WTC11 (cell line): ENCODE measurements around the gene BBOF1. TPM values are rescaled to one million over a fixed set of nuclear protein-coding genes. Genes with fewer than 3 reads are reported as not detected.
"Not testable (repeated sequence)": the region's sequence is repeated elsewhere in the genome, so short reads cannot be mapped to it uniquely, and the experiment has no call there.

Experiments used
- ATAC-seq: fragments of 200-7000 bp; cut with Tn5 transposase; 2 replicates; pipeline ENCODE4 v1.10.0; 2021; ENCODE audit warnings: mild to moderate bottlenecking, moderate library complexity
- CTCF ChIA-PET: fragments of 300-600 bp; sonication (Branson Sonifier 250); formaldehyde crosslinking; loops from one replicate; lab custom pipeline; 2021; ENCODE audit warnings: antibody characterized with exemption; lab: Charles Lee
- POLR2A ChIA-PET: fragments of 350-600 bp; sonication (Branson Sonifier 250); formaldehyde crosslinking; loops from one replicate; lab custom pipeline; 2021; ENCODE audit warnings: antibody characterized with exemption; lab: Charles Lee
- DNase-seq: peaks from one replicate; pipeline ENCODE4 v3.0.0; 2021; ENCODE audit warnings: low spot score
- H3K27ac Mint-ChIP-seq: 2 replicates; pipeline ENCODE4 v1.8.0; 2021; ENCODE audit warnings: mixed read lengths
- H3K27me3 Mint-ChIP-seq: 2 replicates; pipeline ENCODE4 v1.8.0; 2021; ENCODE audit warnings: low read depth, mild to moderate bottlenecking, moderate library complexity, mixed read lengths
- H3K36me3 Mint-ChIP-seq: 2 replicates; pipeline ENCODE4 v1.8.0; 2021; ENCODE audit warnings: mixed read lengths
- H3K4me1 Mint-ChIP-seq: 2 replicates; pipeline ENCODE4 v1.8.0; 2022; ENCODE audit warnings: mixed read lengths
- H3K4me3 Mint-ChIP-seq: 2 replicates; pipeline ENCODE4 v1.8.0; 2021; ENCODE audit warnings: mild to moderate bottlenecking, moderate library complexity, mixed read lengths
- H3K9me3 Mint-ChIP-seq: 2 replicates; pipeline ENCODE4 v1.8.0; 2021; ENCODE audit warnings: mixed read lengths
- ATF6 ChIP-seq: sonication (generic); formaldehyde crosslinking; IDR thresholded peaks from 2 replicates; pipeline ENCODE4 v1.8.1; 2023; ENCODE audit warnings: mild to moderate bottlenecking, missing genetic modification reagents
- CTCF ChIP-seq: fragments of 200-600 bp; IDR thresholded peaks from 2 replicates; pipeline ENCODE4 v1.8.0; 2022; ENCODE audit warnings: antibody characterized with exemption
- ETV6 ChIP-seq: sonication (generic); formaldehyde crosslinking; IDR thresholded peaks from 2 replicates; pipeline ENCODE4 v1.8.1; 2022; ENCODE audit warnings: mild to moderate bottlenecking, missing genetic modification reagents
- GTF2I ChIP-seq: fragments of 250-450 bp; sonication (Bioruptor Pico); conservative IDR thresholded peaks from 2 replicates; pipeline ENCODE4 v1.4.0; 2021; ENCODE audit warnings: mild to moderate bottlenecking
- NFE2L1 ChIP-seq: sonication (generic); formaldehyde crosslinking; IDR thresholded peaks from 2 replicates; pipeline ENCODE4 v1.8.1; 2023; ENCODE audit warnings: missing genetic modification reagents
- TEAD1 ChIP-seq: sonication (generic); formaldehyde crosslinking; IDR thresholded peaks from 2 replicates; pipeline ENCODE4 v1.8.0; 2022; ENCODE audit warnings: mild to moderate bottlenecking, missing genetic modification reagents
- TP53 ChIP-seq: sonication (generic); formaldehyde crosslinking; IDR thresholded peaks from 2 replicates; pipeline ENCODE4 v1.8.1; 2023; ENCODE audit warnings: mild to moderate bottlenecking, missing genetic modification reagents
- USF2 ChIP-seq: sonication (generic); formaldehyde crosslinking; IDR thresholded peaks from 2 replicates; pipeline ENCODE4 v1.8.1; 2023; ENCODE audit warnings: mild to moderate bottlenecking, missing genetic modification reagents, moderate library complexity
- ZBTB43 ChIP-seq: sonication (generic); formaldehyde crosslinking; IDR thresholded peaks from 2 replicates; pipeline ENCODE4 v1.8.1; 2023; ENCODE audit warnings: mild to moderate bottlenecking, missing genetic modification reagents
- ZNF121 ChIP-seq: sonication (generic); formaldehyde crosslinking; IDR thresholded peaks from 2 replicates; pipeline ENCODE4 v1.8.0; 2023; ENCODE audit warnings: missing genetic modification reagents
- ZNF219 ChIP-seq: sonication (generic); formaldehyde crosslinking; IDR thresholded peaks from 2 replicates; pipeline ENCODE4 v1.8.0; 2023; ENCODE audit warnings: missing genetic modification reagents, mild to moderate bottlenecking, borderline replicate concordance
- ZNF512 ChIP-seq: sonication (generic); formaldehyde crosslinking; IDR thresholded peaks from 2 replicates; pipeline ENCODE4 v1.8.1; 2022; ENCODE audit warnings: missing genetic modification reagents, borderline replicate concordance
- total RNA-seq: library from RNA; stranded (reverse); gene quantifications from 3 replicates; pipeline ENCODE4 v1.2.3, GENCODE V29; 2021

The BBOF1 gene
- total RNA-seq, 1 experiment from 2014 or later: 0.98 TPM

GRCh38 chr14:74109369-74109768, 90.2 kb downstream of the BBOF1 start (continued):
- TF ChIP-seq ZNF512 (CRISPR knock-in tag): no peak
- TF ChIP-seq USF2 (CRISPR knock-in tag): no peak
- TF ChIP-seq ATF6: no peak
- no peak for TF ChIP-seq TEAD1 (CRISPR knock-in tag)
- no peak for TF ChIP-seq CTCF
- TF ChIP-seq ZNF219 (CRISPR knock-in tag): no peak
- no peak for TF ChIP-seq TP53 (CRISPR knock-in tag)
- no peak for TF ChIP-seq ZBTB43 (CRISPR knock-in tag)
- TF ChIP-seq ETV6: no peak
- TF ChIP-seq NFE2L1 (CRISPR knock-in tag): no peak

- ATAC-seq, H3K4me3 Mint-ChIP-seq, DNase-seq, H3K4me1 Mint-ChIP-seq, POLR2A ChIA-PET, H3K27me3 Mint-ChIP-seq, H3K27ac Mint-ChIP-seq: not testable (repeated sequence)
- H3K36me3 Mint-ChIP-seq: peaks cover 10% of the 10 kb centered on the region
- CTCF ChIA-PET: interaction anchor here (0.7 to 2.1 kb wide), 4 partner anchors 20 to 183 kb away, joined by 3 to 6 read pairs (median 3); no protein-coding TSS in a partner anchor
- TF ChIP-seq ZNF121 (peak; percentile 77; the same call in 1 of the 2 replicates), GTF2I (CRISPR knock-in tag) (0 out of 2 replicates have a peak, but pooled peaks have one; percentile 43)
- TF ChIP-seq, all 79 proteins: peak for 2; not testable (repeated sequence) for 77
- not testable (repeated sequence) for H3K9me3 Mint-ChIP-seq
Measured at GRCh38 chr14:74111395-74112216, 92.5 kb downstream of the BBOF1 start.

Other genes starting within 250 kb of the BBOF1 start
- 20.7 to 23.6 TPM (median 22.1 TPM) in 3 replicates for gene PTGR2, start 167.5 kb upstream of the BBOF1 start, total RNA-seq
- gene ZNF410, start 132.5 kb upstream of the BBOF1 start, total RNA-seq: 19.3 to 21.0 TPM (median 20.5 TPM) in 3 replicates
- 0.26 to 0.66 TPM (median 0.46 TPM) in 3 replicates for gene FAM161B, start 69.3 kb upstream of the BBOF1 start, total RNA-seq
- gene COQ6, start 69.0 kb upstream of the BBOF1 start, total RNA-seq: 9.1 to 10.5 TPM (median 10.4 TPM) in 3 replicates
- gene ENTPD5, start 61 bp upstream of the BBOF1 start, total RNA-seq: 8.8 to 10.6 TPM (median 9.5 TPM) in 3 replicates
- gene ALDH6A1, start 65.1 kb downstream of the BBOF1 start, total RNA-seq: 21.6 to 32.1 TPM (median 30.6 TPM) in 3 replicates
- gene LIN52, start 65.6 kb downstream of the BBOF1 start, total RNA-seq: 8.8 to 10.6 TPM (median 10.3 TPM) in 3 replicates
- 0.11 to 0.16 TPM in 2 of 3 replicates, not detected in the other for gene VSX2, start 220.1 kb downstream of the BBOF1 start, total RNA-seq